Stimulated activated CD8-positive, alpha-beta memory T cell treated with anti-CD3 and anti-CD28 coated beads, Interleukin-15, amount 100 ng/mL, for 48 hours (primary cell): ENCODE results near the gene TSPAN7.

Experiments
- DNase-seq, 2 donors: peaks; one replicate each; pipeline ENCODE4 v3.0.0-alpha.2; 2020; ENCODE audit warnings: low read depth in 2 of 2

Gene TSPAN7

DNA sequence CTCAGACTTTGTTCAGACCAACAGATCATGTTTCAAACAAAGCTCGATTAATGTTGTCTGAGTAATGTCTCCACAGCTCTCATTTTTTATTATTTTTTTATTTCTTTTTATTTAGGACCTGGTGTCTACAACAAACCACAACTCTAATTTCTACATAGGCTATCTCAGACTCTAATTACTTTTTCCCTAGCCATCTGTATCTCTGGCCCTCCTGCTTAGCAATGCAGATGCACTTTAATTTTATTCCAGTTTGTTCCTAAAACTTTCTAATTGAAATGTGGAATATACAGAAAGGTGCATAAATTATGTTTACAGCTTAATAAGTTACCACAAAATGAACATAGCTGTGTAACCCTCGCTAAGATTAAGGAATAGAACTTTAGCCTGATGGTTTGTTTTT is 120.8 kb downstream of the TSPAN7 start:
- DNase-seq: no peak

DNA sequence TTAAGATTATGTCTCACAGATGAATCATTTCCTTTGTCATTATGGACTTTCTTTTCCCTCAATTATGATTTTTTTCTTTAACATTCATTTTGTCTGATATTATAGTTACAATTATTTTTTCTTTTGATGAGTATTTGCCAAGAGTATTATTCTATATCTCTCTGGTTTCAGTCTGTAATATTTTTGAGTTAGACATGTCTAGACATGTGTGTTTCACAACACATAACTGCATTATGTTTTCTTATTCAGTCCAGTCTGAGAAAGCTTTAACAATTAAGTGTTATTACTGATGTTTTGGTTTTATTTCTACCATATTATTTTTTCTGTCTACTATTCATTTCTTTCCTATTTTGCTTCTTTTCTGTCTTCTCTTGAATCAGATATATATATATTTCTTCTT is 131.6 kb downstream of the TSPAN7 start:
- no peak for DNase-seq

DNA sequence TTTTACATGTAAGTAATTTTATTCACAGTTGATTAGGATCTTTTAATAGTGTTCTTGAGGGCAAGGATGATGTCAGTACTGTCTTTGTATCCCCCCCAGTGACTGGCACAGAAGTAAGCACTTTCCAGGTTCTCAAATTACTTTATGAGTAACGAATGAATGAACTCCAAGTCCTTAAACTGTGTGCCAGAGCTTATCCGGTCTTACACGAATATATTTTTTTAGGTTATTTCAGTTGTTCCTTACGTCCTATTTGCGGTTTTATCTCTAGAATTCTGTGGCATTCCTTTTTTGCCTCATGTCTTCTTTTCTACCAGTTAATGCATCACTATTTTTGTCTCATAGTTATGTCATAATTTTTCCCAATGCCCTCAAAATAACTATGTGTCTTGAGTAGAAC is 133.1 kb downstream of the TSPAN7 start:
- no peak for DNase-seq

DNA sequence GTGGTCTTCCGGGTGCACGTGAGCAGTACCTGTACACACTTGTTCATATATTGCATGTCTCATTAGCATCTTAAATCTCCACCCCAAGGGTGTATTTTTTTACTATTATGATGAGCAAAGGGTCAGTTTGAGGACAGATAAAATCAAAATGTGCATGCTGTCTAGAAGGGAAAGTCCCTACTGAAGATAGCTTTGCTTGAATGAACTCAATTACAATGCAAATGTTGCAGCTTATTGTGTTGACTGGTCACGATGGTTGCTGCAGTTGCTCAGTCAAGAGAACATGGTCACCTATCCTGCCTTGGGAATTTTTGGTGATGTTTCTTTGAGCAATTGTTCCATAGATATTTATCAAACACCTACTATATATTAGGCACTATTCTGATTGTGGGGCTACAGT is 136.1 kb downstream of the TSPAN7 start:
- no peak for DNase-seq

DNA sequence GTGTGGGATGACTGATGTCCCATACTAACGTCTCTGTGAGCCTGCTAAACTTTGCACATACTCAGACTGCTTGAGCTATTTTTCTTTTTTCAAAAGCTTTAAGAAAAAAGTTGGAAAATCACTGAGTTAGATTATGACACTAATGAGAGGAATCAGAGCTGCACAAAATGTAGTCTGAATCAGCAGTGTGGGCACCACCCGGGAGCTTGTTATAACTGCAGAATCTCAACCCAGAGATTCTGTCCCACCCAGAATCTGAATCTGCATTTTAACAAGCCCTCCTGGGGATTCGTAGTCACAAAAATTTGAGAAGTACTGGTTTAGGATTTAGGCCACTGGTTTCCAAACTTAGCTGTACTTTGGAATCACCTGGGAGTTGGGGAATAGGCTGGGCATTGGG is 137.8 kb downstream of the TSPAN7 start:
- DNase-seq: no peak

DNA sequence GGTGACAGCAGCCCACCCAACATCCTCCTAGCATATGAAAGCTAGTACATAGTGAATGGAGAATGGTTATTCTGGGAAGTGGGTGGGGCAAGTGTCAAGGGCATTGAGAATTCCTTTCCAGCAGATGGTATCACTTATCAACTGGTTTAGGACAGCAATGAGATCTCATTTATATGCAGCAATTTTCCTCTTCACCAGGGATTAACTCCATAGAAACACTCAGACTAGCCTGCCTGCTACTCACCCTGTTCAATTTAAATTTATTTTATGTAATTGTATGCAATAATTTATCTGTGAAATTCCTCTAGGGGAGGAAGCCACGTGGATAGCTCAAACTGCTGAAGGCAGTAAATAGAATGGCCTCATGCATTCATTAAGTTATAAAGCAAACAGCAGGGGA is 138.4 kb downstream of the TSPAN7 start:
- no peak for DNase-seq

- DNase-seq: no peak
Observed at GRCh38 chrX:38701073-38701472, 139.7 kb downstream of the TSPAN7 start.

DNA sequence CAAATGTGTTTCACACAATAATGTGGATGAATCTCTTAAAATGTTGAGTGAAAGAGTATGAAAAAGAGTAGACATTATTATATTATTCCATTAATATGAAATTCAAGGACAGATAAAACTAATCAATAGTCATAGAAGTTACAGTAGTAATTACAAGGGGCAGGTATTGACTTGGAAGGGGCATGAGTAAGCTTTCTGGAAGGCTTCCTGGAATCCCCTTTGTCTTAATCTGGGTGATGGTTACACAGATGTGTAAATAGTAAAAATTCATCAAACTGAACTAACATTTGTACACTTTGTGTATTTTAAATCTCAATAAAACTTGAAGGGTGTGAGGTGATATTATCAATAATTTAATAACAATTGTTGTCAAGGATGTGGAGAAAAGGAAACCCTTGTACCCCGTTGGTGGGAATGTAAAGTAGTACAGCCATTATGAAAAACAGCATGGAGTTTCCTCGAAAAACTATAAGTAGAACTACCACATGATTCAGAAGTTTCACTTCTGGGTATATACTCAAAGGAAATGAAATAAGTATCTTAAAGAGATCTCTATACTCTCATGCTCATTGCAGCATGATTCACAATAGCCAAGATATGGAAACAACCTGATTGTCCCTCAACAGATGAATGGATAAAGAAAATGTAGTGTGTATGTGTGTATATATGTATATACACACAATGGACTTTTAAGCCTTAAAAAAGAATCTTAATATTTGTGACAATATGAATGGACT is 143.0 kb downstream of the TSPAN7 start:
- DNase-seq: no peak

DNA sequence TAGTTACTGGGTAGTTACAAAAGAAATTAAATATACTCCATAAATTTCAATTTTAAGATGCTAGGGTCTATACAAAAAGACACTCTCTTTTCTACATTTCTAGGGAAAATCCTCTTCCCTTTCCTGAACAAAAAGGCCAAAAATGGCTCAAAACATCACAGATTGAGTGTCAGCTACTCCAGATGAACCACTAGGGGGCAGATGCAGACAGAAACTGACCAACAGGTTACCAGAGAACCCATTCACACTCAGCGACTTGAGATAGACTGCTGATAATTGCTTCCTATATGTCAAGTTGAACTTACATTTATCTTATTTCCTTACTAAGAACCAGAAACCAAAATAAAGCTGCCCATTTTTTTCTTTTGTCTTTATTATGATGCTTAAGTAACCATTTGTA is 156.5 kb downstream of the TSPAN7 start:
- no peak for DNase-seq

DNA sequence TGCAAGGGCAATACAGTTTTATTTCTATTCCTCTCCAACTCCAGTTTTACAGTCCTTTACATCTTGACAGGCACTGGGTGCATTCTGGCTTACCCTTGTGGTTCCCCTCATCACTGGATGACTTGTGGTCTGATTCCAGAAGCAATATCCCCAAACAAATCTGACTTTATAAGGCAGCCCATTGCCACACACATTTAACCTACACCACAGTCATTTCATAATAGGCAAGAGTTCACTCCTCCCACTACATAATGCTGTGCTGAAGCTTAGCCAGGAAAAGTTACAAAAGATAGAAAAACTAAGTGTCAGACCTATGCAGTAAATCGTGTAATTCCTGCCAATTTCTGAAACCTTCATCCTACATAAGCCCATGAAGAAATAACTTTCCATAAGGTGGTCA is 157.0 kb downstream of the TSPAN7 start:
- DNase-seq: no peak

GRCh38 chrX:38726612-38727011 is 165.3 kb downstream of the TSPAN7 start:
- no peak for DNase-seq

GRCh38 chrX:38727668-38728067 is 166.3 kb downstream of the TSPAN7 start:
- DNase-seq: no peak

- DNase-seq: no peak
Observed at GRCh38 chrX:38732866-38733265, 171.5 kb downstream of the TSPAN7 start.
